IMR-90 (cell line): ENCODE measurements around the gene ADCY2. TPM values are rescaled to one million over a fixed set of nuclear protein-coding genes. Genes with fewer than 3 reads are reported as not detected.

Source experiments
- ATAC-seq: fragments of 200-7000 bp; cut with Tn5 transposase; 2 replicates; pipeline ENCODE4 v1.9.1; 2020; ENCODE audit warnings: low read depth, mild to moderate bottlenecking, moderate library complexity
- BruUV-seq: library from RNA; stranded (reverse); fragments of 400-500 nt; replicated peaks from 2 replicates; lab custom pipeline; 2021; lab: Mats Ljungman, UMichigan
- CTCF ChIA-PET: fragments of 300-600 bp; formaldehyde crosslinking; extraction: SDS; loops from one replicate; lab custom pipeline; 2021; ENCODE audit warnings: antibody characterized with exemption; lab: Yijun Ruan, JAX
- POLR2A ChIA-PET: fragments of 300-600 bp; sonication (Branson Sonifier 250); formaldehyde crosslinking; loops from one replicate; lab custom pipeline; 2022; ENCODE audit warnings: antibody characterized with exemption; ENCODE audit not compliant: unreplicated experiment; lab: Charles Lee
- DNase-seq: peaks from one replicate; pipeline ENCODE4 v3.0.0; 2013
- H2AFZ ChIP-seq: replicated peaks from 2 replicates; pipeline ENCODE3; 2013; ENCODE audit warnings: low read length, mild to moderate bottlenecking; ENCODE audit not compliant: poor library complexity
- H2AK5ac ChIP-seq: 2 replicates; pipeline ENCODE4 v1.6.1; 2013; ENCODE audit warnings: low read depth, low read length, inconsistent platforms
- H2AK9ac ChIP-seq: replicated peaks from 2 replicates; pipeline ENCODE3; 2013; ENCODE audit warnings: mild to moderate bottlenecking, low read depth, low read length, moderate library complexity; ENCODE audit not compliant: poor library complexity
- H2BK120ac ChIP-seq: 2 replicates; pipeline ENCODE4 v1.6.1; 2013; ENCODE audit warnings: low read depth, low read length, inconsistent platforms
- H2BK15ac ChIP-seq: 3 replicates; pipeline ENCODE4 v1.6.1; 2013; ENCODE audit warnings: low read depth, low read length, inconsistent platforms
- H2BK20ac ChIP-seq: 2 replicates; pipeline ENCODE4 v1.6.1; 2013; ENCODE audit warnings: low read depth, mild to moderate bottlenecking, inconsistent platforms, low read length, moderate library complexity
- H2BK5ac ChIP-seq: 2 replicates; pipeline ENCODE4 v1.6.1; 2013; ENCODE audit warnings: mild to moderate bottlenecking, low read depth, low read length, inconsistent platforms; ENCODE audit not compliant: poor library complexity, severe bottlenecking
- H3K14ac ChIP-seq: replicated peaks from 2 replicates; pipeline ENCODE4 v1.6.1; 2013; ENCODE audit warnings: low read depth, low read length, inconsistent platforms
- H3K18ac ChIP-seq: 2 replicates; pipeline ENCODE4 v1.6.1; 2013; ENCODE audit warnings: low read depth, low read length, control low read depth
- H3K23ac ChIP-seq: 2 replicates; pipeline ENCODE4 v1.6.1; 2013; ENCODE audit warnings: low read depth, low read length, inconsistent platforms
- H3K27ac ChIP-seq: 2 replicates; pipeline ENCODE4 v1.5.1; 2013; ENCODE audit warnings: mild to moderate bottlenecking, control low read depth, low read length; ENCODE audit not compliant: insufficient read depth
- H3K27me3 ChIP-seq: 2 replicates; pipeline ENCODE4 v1.6.1; 2013; ENCODE audit warnings: low read length; ENCODE audit not compliant: control insufficient read depth, insufficient read depth
- H3K36me3 ChIP-seq: 2 replicates; pipeline ENCODE4 v1.6.1; 2013; ENCODE audit warnings: low read length, mixed read lengths; ENCODE audit not compliant: control insufficient read depth, insufficient read depth
- H3K4ac ChIP-seq: 2 replicates; pipeline ENCODE4 v1.6.1; 2013; ENCODE audit warnings: low read depth, low read length, inconsistent platforms
- H3K4me1 ChIP-seq: 2 replicates; pipeline ENCODE4 v1.6.1; 2013; ENCODE audit warnings: low read length, mixed read lengths; ENCODE audit not compliant: control insufficient read depth, insufficient read depth
- H3K4me2 ChIP-seq: 2 replicates; pipeline ENCODE4 v1.6.1; 2013; ENCODE audit warnings: low read depth, mild to moderate bottlenecking, control low read depth, low read length, moderate library complexity
- H3K4me3 ChIP-seq: 2 replicates; pipeline ENCODE4 v1.5.1; 2013; ENCODE audit warnings: low read depth, mild to moderate bottlenecking, control low read depth, low read length, moderate library complexity; ENCODE audit not compliant: insufficient read depth
- H3K56ac ChIP-seq: 2 replicates; pipeline ENCODE4 v1.6.1; 2013; ENCODE audit warnings: low read length, inconsistent platforms; ENCODE audit not compliant: insufficient read depth; ENCODE audit errors: extremely low read depth
- H3K79me1 ChIP-seq, 2 experiments: 2 replicates each; pipeline ENCODE4 v1.6.1; 2013; ENCODE audit warnings: low read length in 2 of 2, inconsistent platforms in 1 of 2, low read depth in 1 of 2
- H3K9ac ChIP-seq: 2 replicates; pipeline ENCODE4 v1.6.1; 2013; ENCODE audit warnings: low read depth, low read length, control low read depth
- H3K9me1 ChIP-seq: 2 replicates; pipeline ENCODE4 v1.6.1; 2013; ENCODE audit warnings: low read length, inconsistent platforms; ENCODE audit not compliant: insufficient read depth
- H3K9me3 ChIP-seq: 2 replicates; pipeline ENCODE4 v1.6.1; 2013; ENCODE audit warnings: low read length; ENCODE audit not compliant: control insufficient read depth, insufficient read depth
- H4K20me1 ChIP-seq: 2 replicates; pipeline ENCODE4 v1.6.1; 2013; ENCODE audit warnings: low read length, inconsistent platforms; ENCODE audit not compliant: insufficient read depth
- H4K5ac ChIP-seq: 2 replicates; pipeline ENCODE4 v1.6.1; 2013; ENCODE audit warnings: mild to moderate bottlenecking, low read depth, low read length, control low read depth
- H4K8ac ChIP-seq, 2 experiments: 2 replicates each; pipeline ENCODE4 v1.6.1; 2013; ENCODE audit warnings: low read depth in 2 of 2, low read length in 2 of 2, control low read depth in 1 of 2, inconsistent platforms in 1 of 2
- H4K91ac ChIP-seq: 2 replicates; pipeline ENCODE4 v1.6.1; 2013; ENCODE audit warnings: low read depth, low read length, inconsistent platforms; ENCODE audit not compliant: insufficient read depth
- BHLHE40 ChIP-seq: fragments of 150-350 bp; IDR thresholded peaks from 2 replicates; pipeline ENCODE4 v1.6.1; 2016; ENCODE audit warnings: mild to moderate bottlenecking, low read depth, low read length
- CEBPB ChIP-seq: IDR thresholded peaks from 2 replicates; pipeline ENCODE4 v1.6.1; 2012; ENCODE audit warnings: low read depth, low read length, improper control_type of control experiment
- CHD1 ChIP-seq: IDR thresholded peaks from 2 replicates; pipeline ENCODE4 v1.6.1; 2012; ENCODE audit warnings: low read depth, low read length, improper control_type of control experiment
- FOS ChIP-seq: fragments of 150-350 bp; IDR thresholded peaks from 2 replicates; pipeline ENCODE4 v1.6.1; 2016; ENCODE audit warnings: low read depth, low read length
- MAFK ChIP-seq: IDR thresholded peaks from 2 replicates; pipeline ENCODE4 v1.6.1; 2012; ENCODE audit warnings: low read depth, low read length, improper control_type of control experiment
- MAZ ChIP-seq: IDR thresholded peaks from 2 replicates; pipeline ENCODE4 v1.6.1; 2012; ENCODE audit warnings: low read depth, mild to moderate bottlenecking, low read length, improper control_type of control experiment, moderate library complexity, borderline replicate concordance
- MXI1 ChIP-seq: IDR thresholded peaks from 2 replicates; pipeline ENCODE4 v1.6.1; 2012; ENCODE audit warnings: low read depth, mild to moderate bottlenecking, low read length, moderate library complexity, borderline replicate concordance
- NFE2L2 ChIP-seq: fragments of 150-350 bp; IDR thresholded peaks from 2 replicates; pipeline ENCODE4 v1.6.1; 2016; ENCODE audit warnings: low read depth, mild to moderate bottlenecking, low read length
- POLR2A ChIP-seq: IDR thresholded peaks from 2 replicates; pipeline ENCODE4 v1.6.1; 2012; ENCODE audit warnings: mild to moderate bottlenecking, low read depth, low read length
- RAD21 ChIP-seq: IDR thresholded peaks from 2 replicates; pipeline ENCODE4 v1.6.1; 2012; ENCODE audit warnings: low read length, improper control_type of control experiment
- RCOR1 ChIP-seq: IDR thresholded peaks from 2 replicates; pipeline ENCODE4 v1.6.1; 2012; ENCODE audit warnings: mild to moderate bottlenecking, low read length, improper control_type of control experiment; ENCODE audit not compliant: insufficient replicate concordance
- SMC3 ChIP-seq: fragments of 150-350 bp; IDR thresholded peaks from 2 replicates; pipeline ENCODE4 v1.6.1; 2016; ENCODE audit warnings: low read depth, mild to moderate bottlenecking, antibody characterized with exemption, low read length, moderate library complexity
- WGBS, 2 experiments: methylation state at CpG; one replicate each; pipeline versions ENCODE4 v1.1.5 to v1.1.7; 2013; ENCODE audit warnings: missing lambda C conversion rate in 2 of 2; ENCODE audit not compliant: insufficient read length in 1 of 2; ENCODE audit errors: extremely low coverage in 2 of 2; 5-methylcytosine and 5-hydroxymethylcytosine counted together
- dilution Hi-C: fragments of 300-500 bp; cut with HindIII; formaldehyde crosslinking; loops from one replicate; pipeline ENCODE4 v1.14.3; 2018; ENCODE audit warnings: low sequenced_read_pairs; ENCODE audit not compliant: unreplicated experiment
- in situ Hi-C: fragments of 300-500 bp; cut with MboI; formaldehyde crosslinking; loops from 3 replicates; pipeline ENCODE4 v1.14.3; 2019; ENCODE audit warnings: low sequenced_read_pairs, inconsistent platforms, mixed read lengths
- intact Hi-C: fragments of 100-400 bp; cut with micrococcal nuclease; formaldehyde crosslinking; loops from 2 replicates; pipeline ENCODE4 v1.10.0; 2022
- polyA plus RNA-seq, 3 experiments: library from polyadenylated mRNA; depleted of rRNA; stranded (reverse); fragments of >200 nt; gene quantifications; 2 replicates each; pipeline ENCODE4 v1.2.3, GENCODE V29; 2012; ENCODE audit warnings: low replicate concordance in 1 of 3
- total RNA-seq: library from RNA; depleted of rRNA; stranded (reverse); fragments of >200 nt; gene quantifications from 2 replicates; pipeline ENCODE4 v1.2.3, GENCODE V29; 2012
- TF ChIP-seq, protein P1 (sequence below): conservative IDR thresholded peaks from 2 replicates; pipeline ENCODE4 v1.5.1; 2012; ENCODE audit warnings: mild to moderate bottlenecking, low read depth, low read length, improper control_type of control experiment

The ADCY2 gene
- total and polyA plus RNA-seq, 2 of the 4 experiments (the other 2 are of a cell fraction): not detected

DNA sequence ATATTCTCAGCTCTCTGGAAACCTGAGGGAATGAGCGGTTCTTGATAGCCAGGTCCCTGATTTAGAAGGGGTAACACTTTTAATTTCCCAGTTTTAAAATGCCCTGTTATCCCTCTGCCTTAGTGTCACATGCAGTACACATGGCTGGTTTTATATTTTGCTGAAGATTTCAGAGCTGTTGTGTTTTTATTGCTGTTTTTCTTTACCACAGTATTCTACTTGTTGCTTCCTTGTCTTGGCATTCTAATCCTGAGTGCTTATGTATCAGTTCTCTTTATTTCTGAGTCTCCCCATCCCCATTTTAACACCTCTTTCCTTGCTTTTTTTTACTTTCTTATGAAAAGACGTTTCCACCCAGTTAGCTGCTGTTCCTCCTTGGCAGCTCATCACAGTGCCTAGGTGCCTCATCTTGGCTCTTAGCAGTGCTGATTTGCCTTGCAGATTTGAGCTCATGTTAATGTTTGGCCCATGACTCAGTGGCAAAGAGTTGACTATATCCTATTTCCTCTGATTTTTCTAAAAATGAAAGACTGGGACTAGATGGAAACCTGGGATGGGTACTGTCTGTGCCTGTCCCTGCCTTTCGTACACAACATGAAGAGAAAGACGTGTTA is 476.7 kb downstream of the ADCY2 start:
- Histone ChIP-seq H4K20me1 (peaks cover 6% of the 10 kb centered on the region; the same call in 1 of the 2 replicates), H3K27me3 (no peaks in the 10 kb centered on the region), H3K9me3 (no peaks in the 10 kb centered on the region), H3K4me1 (peaks cover 3% of the 10 kb centered on the region; the same call in 1 of the 2 replicates), H2BK5ac (no peak overlapping the region), H3K4ac (no peak overlapping the region), H3K4me2 (no peak overlapping the region), H2BK120ac (no peak overlapping the region), H2BK20ac (no peak overlapping the region), H4K8ac (no peak overlapping the region), H3K79me1 (peaks cover 25 to 45% of the 10 kb centered on the region in 2 experiments), H4K5ac (no peak overlapping the region), H3K36me3 (peaks cover 8% of the 10 kb centered on the region), H4K91ac (no peak overlapping the region), H2AK5ac (no peak overlapping the region), H3K9me1 (peaks cover 2% of the 10 kb centered on the region; the same call in 1 of the 2 replicates), H3K23ac (no peak overlapping the region), H3K14ac (no peak overlapping the region), H3K56ac (no peak overlapping the region), H3K27ac (no peak overlapping the region), H2AK9ac (no peak overlapping the region), H2AFZ (no peak overlapping the region), H3K18ac (no peak overlapping the region), H3K9ac (no peak overlapping the region), H3K4me3 (no peak overlapping the region), H2BK15ac (no peak overlapping the region)
- WGBS, 2 experiments: 25% methylated on average over 1 of the region's 4 CpGs; no CpG with 5 or more reads in 1 of the 2 experiments
- TF ChIP-seq MAFK: no peak
- no peak for TF ChIP-seq CHD1
- TF ChIP-seq NFE2L2: no peak
- no peak for TF ChIP-seq RCOR1
- TF ChIP-seq RAD21: no peak
- no peak for TF ChIP-seq POLR2A
- no peak for TF ChIP-seq MXI1
- TF ChIP-seq MAZ: no peak
- TF ChIP-seq, protein P1, sequence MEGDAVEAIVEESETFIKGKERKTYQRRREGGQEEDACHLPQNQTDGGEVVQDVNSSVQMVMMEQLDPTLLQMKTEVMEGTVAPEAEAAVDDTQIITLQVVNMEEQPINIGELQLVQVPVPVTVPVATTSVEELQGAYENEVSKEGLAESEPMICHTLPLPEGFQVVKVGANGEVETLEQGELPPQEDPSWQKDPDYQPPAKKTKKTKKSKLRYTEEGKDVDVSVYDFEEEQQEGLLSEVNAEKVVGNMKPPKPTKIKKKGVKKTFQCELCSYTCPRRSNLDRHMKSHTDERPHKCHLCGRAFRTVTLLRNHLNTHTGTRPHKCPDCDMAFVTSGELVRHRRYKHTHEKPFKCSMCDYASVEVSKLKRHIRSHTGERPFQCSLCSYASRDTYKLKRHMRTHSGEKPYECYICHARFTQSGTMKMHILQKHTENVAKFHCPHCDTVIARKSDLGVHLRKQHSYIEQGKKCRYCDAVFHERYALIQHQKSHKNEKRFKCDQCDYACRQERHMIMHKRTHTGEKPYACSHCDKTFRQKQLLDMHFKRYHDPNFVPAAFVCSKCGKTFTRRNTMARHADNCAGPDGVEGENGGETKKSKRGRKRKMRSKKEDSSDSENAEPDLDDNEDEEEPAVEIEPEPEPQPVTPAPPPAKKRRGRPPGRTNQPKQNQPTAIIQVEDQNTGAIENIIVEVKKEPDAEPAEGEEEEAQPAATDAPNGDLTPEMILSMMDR: no peak
- no peak for TF ChIP-seq CEBPB
- TF ChIP-seq FOS: no peak
- no peak for TF ChIP-seq BHLHE40
- TF ChIP-seq SMC3: no peak
- ChIA-PET CTCF (interaction anchor here (0.7 kb wide), 1 partner anchor 12 kb away, joined by 3 read pairs; no protein-coding TSS in a partner anchor), POLR2A (no interaction called here)
- in situ Hi-C loops: no loop called here
- ATAC-seq: no peak
- intact Hi-C loops: loop anchor here (10.0 kb wide), 1 partner anchor 962 kb away; no protein-coding TSS in a partner anchor
- BruUV-seq: no TSS peak
- peak; percentile 45 for DNase-seq
- dilution Hi-C loops: no loop called here
